Activated effector memory CD4-positive, alpha-beta T cell treated with Interleukin-2 at 50 U/mL for 16 hours (primary cell): ENCODE measurements around the gene VWA1.

Source experiments
- DNase-seq: peaks from one replicate; pipeline ENCODE4 v3.0.0-alpha.2; 2020

VWA1 gene

DNA sequence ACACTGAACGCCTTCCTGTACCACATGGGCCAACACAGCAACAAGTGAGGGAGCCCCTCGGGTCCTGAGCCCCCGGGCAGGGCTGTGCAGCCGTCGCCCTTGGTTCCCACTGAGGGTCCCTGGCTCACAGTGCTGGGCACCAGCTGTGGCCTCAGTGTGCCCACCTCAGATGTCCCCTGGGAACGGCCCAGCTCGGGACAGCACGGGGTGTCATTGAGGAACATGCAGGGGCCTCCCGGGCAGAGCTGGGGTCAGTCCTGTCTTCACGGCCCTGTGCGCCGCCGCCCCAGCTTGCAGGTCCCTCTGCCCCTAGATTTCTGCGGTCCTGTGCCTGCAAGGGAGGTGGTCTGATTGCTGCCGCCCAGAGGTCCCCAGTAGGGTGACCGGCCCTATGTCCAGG lies 53.7 kb downstream of the VWA1 start:
- no peak for DNase-seq

DNA sequence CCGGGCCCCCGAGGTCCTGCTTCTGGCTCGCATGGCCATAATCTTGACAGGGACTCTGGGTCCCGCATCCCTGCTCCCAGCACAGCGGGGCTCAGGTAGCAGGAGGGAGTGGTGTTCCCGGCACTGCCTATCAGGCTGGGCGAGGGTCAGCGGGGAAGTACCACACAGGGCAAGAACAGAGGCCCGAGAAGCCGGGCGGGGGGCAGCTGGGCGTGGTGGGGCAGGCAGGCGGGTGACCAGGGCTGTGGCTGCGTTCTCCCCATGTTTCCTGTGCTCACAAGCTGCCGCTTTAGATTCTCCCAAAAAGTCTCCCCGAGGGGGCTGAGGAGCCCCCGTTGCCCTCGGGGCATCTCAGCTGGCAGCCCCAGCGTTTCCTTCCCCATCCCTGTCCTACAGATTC lies 54.4 kb downstream of the VWA1 start:
- DNase-seq: no peak

DNA sequence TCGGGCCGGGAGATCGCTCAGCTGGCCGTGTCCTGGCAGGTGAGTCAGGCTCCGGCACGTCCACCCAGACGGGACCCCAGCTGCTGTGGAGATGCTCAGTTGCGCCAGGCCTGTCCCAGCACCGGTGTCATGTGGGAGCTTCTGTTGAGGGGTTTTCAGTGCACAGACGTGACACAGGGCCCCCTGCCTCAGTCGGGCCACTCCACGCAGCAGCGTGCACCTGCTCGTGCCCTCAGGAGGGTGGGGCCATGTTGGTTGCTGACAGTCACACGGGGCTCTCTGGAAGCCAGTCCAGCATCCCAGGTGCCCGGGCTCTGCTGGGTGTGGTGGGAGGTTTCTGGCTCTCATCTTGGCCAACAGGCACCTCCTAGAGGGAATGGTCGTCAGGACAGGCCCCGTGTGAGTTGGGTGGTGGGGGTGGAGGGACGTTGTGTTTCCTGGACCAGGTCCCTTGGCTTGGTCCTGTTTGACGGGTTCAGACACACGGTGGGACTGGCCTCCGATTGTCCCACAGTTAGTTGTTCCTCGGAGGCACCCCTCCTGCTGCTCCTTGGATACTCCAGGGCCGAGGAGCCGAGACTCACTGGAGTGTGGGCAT lies 55.2 kb downstream of the VWA1 start:
- no peak for DNase-seq

DNA sequence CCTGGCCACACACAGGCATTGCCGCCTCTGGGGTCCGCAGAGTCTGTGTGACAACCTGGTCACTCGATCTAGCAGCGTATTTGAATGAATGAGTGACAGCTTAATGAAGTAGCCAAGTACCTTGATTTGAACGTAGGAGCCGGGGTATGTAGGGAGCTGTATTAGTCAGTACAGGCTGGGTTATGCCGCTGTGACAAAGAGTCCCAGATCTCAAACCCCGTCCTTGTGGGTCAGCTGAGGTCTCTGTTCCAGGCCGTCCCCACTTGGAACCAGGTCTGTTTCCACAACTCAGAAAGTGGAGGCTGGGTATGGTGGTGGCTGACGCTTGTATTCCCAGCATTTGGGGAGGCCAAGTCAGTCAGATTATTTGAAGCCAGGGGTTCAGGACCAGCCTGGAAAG lies 56.1 kb downstream of the VWA1 start:
- no peak for DNase-seq
